H1 (cell line): ENCODE results near the gene HOXC5. TPM values are rescaled to one million over a fixed set of nuclear protein-coding genes. Genes with fewer than 3 reads are reported as not detected.
"Not testable (repeated sequence)": the region's sequence is repeated elsewhere in the genome, so short reads cannot be mapped to it uniquely, and the experiment has no call there.

Experiments
- CTCF ChIA-PET: fragments of 300-600 bp; sonication (Branson Sonifier 250); formaldehyde crosslinking; loops from one replicate; lab custom pipeline; 2021; ENCODE audit not compliant: partially characterized antibody; lab: Charles Lee
- POLR2A ChIA-PET: fragments of 300-600 bp; sonication (Branson Sonifier 250); formaldehyde crosslinking; loops from one replicate; lab custom pipeline; 2021; ENCODE audit warnings: inconsistent platforms; ENCODE audit not compliant: partially characterized antibody; lab: Charles Lee
- DNase-seq, 2 experiments: peaks; one replicate each; pipeline versions ENCODE4 v3.0.0 to v3.0.0-alpha.2; 2010 to 2022; ENCODE audit warnings: low spot score in 2 of 2, low read depth in 1 of 2, mixed read lengths in 1 of 2
- FAIRE-seq: peaks from 2 replicates; lab custom pipeline; 2011; peaks lifted over from hg19 to GRCh38; lab: Jason Lieb, UNC
- H2AFZ ChIP-seq: 2 replicates; pipeline ENCODE4 v1.8.1; 2012; ENCODE audit warnings: low read length, inconsistent platforms
- H2AK5ac ChIP-seq: 2 replicates; pipeline ENCODE4 v1.6.1; 2013; ENCODE audit warnings: low read depth, low read length
- H2BK120ac ChIP-seq: replicated peaks from 2 replicates; pipeline ENCODE3; 2013; ENCODE audit warnings: low read depth, low read length, inconsistent platforms
- H2BK12ac ChIP-seq: 2 replicates; pipeline ENCODE4 v1.6.1; 2013; ENCODE audit warnings: low read depth, low read length
- H2BK15ac ChIP-seq: 2 replicates; pipeline ENCODE4 v1.6.1; 2013; ENCODE audit warnings: low read length
- H2BK20ac ChIP-seq: 2 replicates; pipeline ENCODE4 v1.6.1; 2013; ENCODE audit warnings: low read length
- H2BK5ac ChIP-seq: 2 replicates; pipeline ENCODE4 v1.6.1; 2013; ENCODE audit warnings: low read depth, low read length
- H3K14ac ChIP-seq: 2 replicates; pipeline ENCODE4 v1.6.1; 2013; ENCODE audit warnings: inconsistent platforms; ENCODE audit not compliant: insufficient read length
- H3K18ac ChIP-seq: 2 replicates; pipeline ENCODE4 v1.6.1; 2013; ENCODE audit warnings: low read length; ENCODE audit errors: extremely low read depth
- H3K23ac ChIP-seq: 2 replicates; pipeline ENCODE4 v1.6.1; 2013; ENCODE audit warnings: inconsistent platforms; ENCODE audit not compliant: insufficient read length
- H3K23me2 ChIP-seq: 2 replicates; pipeline ENCODE4 v1.6.1; 2013; ENCODE audit warnings: low read depth, low read length
- H3K27ac ChIP-seq: 2 replicates; pipeline ENCODE4 v1.6.1; 2011; ENCODE audit warnings: low read depth, low read length, inconsistent platforms
- H3K27me3 ChIP-seq, 4 experiments: replicated peaks in 1 of 4; 1 replicate in 1 of 4; 2 replicates in 3 of 4; pipeline versions ENCODE4 v1.6.1 to v1.8.1; 2011 to 2013; ENCODE audit warnings: low read length in 3 of 4, mild to moderate bottlenecking in 3 of 4, inconsistent platforms in 2 of 4, mixed read lengths in 2 of 4, moderate library complexity in 1 of 4; ENCODE audit not compliant: control insufficient read depth in 3 of 4, insufficient read depth in 3 of 4; ENCODE audit errors: extremely low read depth in 1 of 4
- H3K36me3 ChIP-seq, 4 experiments: 2 replicates each; pipeline versions ENCODE4 v1.6.1 to v1.8.1; 2011 to 2013; ENCODE audit warnings: mild to moderate bottlenecking in 4 of 4, low read length in 3 of 4, moderate library complexity in 2 of 4, control low read depth in 1 of 4, inconsistent platforms in 1 of 4; ENCODE audit not compliant: insufficient read depth in 4 of 4, control insufficient read depth in 2 of 4
- H3K4ac ChIP-seq: replicated peaks from 2 replicates; pipeline ENCODE3; 2013; ENCODE audit warnings: low read length, low read depth, mixed read lengths, inconsistent platforms; ENCODE audit not compliant: insufficient read length
- H3K4me1 ChIP-seq, 4 experiments: replicated peaks in 1 of 4; 1 replicate in 1 of 4; 2 replicates in 3 of 4; pipeline versions ENCODE4 v1.6.1 to v1.8.1; 2011 to 2013; ENCODE audit warnings: low read length in 3 of 4, inconsistent platforms in 2 of 4, mixed read lengths in 1 of 4; ENCODE audit not compliant: insufficient read depth in 4 of 4, control insufficient read depth in 3 of 4
- H3K4me2 ChIP-seq, 2 experiments: 2 replicates each; pipeline versions ENCODE4 v1.6.1 to v1.8.1; 2011 to 2013; ENCODE audit warnings: low read depth in 2 of 2, low read length in 2 of 2, control low read depth in 1 of 2, inconsistent platforms in 1 of 2, mild to moderate bottlenecking in 1 of 2; ENCODE audit not compliant: insufficient read depth in 1 of 2
- H3K4me3 ChIP-seq, 4 experiments: fragments of 200-600, 300-600 bp in 1 of 4; sonication (generic), shearing (Covaris generic), sonication (Bioruptor Twin) in 1 of 4; 2 replicates each; pipeline versions ENCODE4 v1.5.1 to v1.8.1; 2011 to 2016; ENCODE audit warnings: low read length in 4 of 4, low read depth in 3 of 4, control low read depth in 2 of 4, inconsistent platforms in 2 of 4, mild to moderate bottlenecking in 2 of 4, mixed read lengths in 1 of 4, moderate library complexity in 1 of 4; ENCODE audit not compliant: insufficient read depth in 2 of 4; ENCODE audit errors: extremely low read depth in 1 of 4
- H3K56ac ChIP-seq: replicated peaks from 2 replicates; pipeline ENCODE3; 2013; ENCODE audit warnings: low read depth, mild to moderate bottlenecking, mixed read lengths, low read length, inconsistent platforms; ENCODE audit not compliant: insufficient read length
- H3K79me1 ChIP-seq: 2 replicates; pipeline ENCODE4 v1.6.1; 2013; ENCODE audit warnings: low read depth, low read length, control low read depth
- H3K79me2 ChIP-seq, 2 experiments: 2 replicates each; pipeline versions ENCODE4 v1.6.1 to v1.8.1; 2012 to 2013; ENCODE audit warnings: low read length in 2 of 2, mild to moderate bottlenecking in 2 of 2, inconsistent platforms in 1 of 2; ENCODE audit not compliant: insufficient read depth in 2 of 2, control insufficient read depth in 1 of 2
- H3K9ac ChIP-seq, 4 experiments: replicated peaks in 1 of 4; 1 replicate in 1 of 4; 2 replicates in 3 of 4; pipeline versions ENCODE4 v1.6.1 to v1.8.1; 2011 to 2013; ENCODE audit warnings: low read depth in 3 of 4, low read length in 3 of 4, control low read depth in 2 of 4, mild to moderate bottlenecking in 2 of 4, moderate library complexity in 2 of 4, inconsistent platforms in 1 of 4; ENCODE audit errors: extremely low read depth in 1 of 4
- H3K9me3 ChIP-seq, 2 experiments: 2 replicates each; pipeline versions ENCODE4 v1.6.1 to v1.8.1; 2012 to 2013; ENCODE audit warnings: mild to moderate bottlenecking in 2 of 2, moderate library complexity in 2 of 2, control low read depth in 1 of 2, inconsistent platforms in 1 of 2, low read depth in 1 of 2, low read length in 1 of 2, mixed read lengths in 1 of 2; ENCODE audit not compliant: insufficient read depth in 2 of 2
- H4K20me1 ChIP-seq, 2 experiments: replicated peaks in 1 of 2; 2 replicates each; pipeline versions ENCODE3 to v1.8.1; 2011 to 2013; ENCODE audit warnings: inconsistent platforms in 2 of 2, low read length in 2 of 2, mild to moderate bottlenecking in 1 of 2; ENCODE audit not compliant: insufficient read depth in 2 of 2, control insufficient read depth in 1 of 2
- H4K5ac ChIP-seq: 2 replicates; pipeline ENCODE4 v1.6.1; 2013; ENCODE audit warnings: low read length, low read depth, mixed read lengths, inconsistent platforms; ENCODE audit not compliant: insufficient read length
- H4K8ac ChIP-seq: 2 replicates; pipeline ENCODE4 v1.8.0; 2013; ENCODE audit warnings: mild to moderate bottlenecking, moderate library complexity, low read length, inconsistent platforms; ENCODE audit not compliant: insufficient read depth; ENCODE audit errors: extremely low read depth
- H4K91ac ChIP-seq: replicated peaks from 2 replicates; pipeline ENCODE3; 2013; ENCODE audit warnings: low read length, mixed read lengths, inconsistent platforms; ENCODE audit not compliant: insufficient read length
- EZH2 ChIP-seq: fragments of 200-600 bp; sonication (generic); IDR thresholded peaks from 2 replicates; pipeline ENCODE4 v1.7.1; 2012; ENCODE audit warnings: low read depth, mild to moderate bottlenecking, moderate library complexity, low read length, inconsistent platforms; ENCODE audit not compliant: severe bottlenecking
- RNF2 ChIP-seq: fragments of 200-900, 300-1000 bp; sonication (generic); IDR thresholded peaks from 2 replicates; pipeline ENCODE4 v1.7.1; 2016; ENCODE audit warnings: borderline replicate concordance, low read depth, mild to moderate bottlenecking, antibody characterized with exemption, low read length; ENCODE audit not compliant: poor library complexity, severe bottlenecking; ENCODE audit errors: missing control alignments
- SUZ12 ChIP-seq: fragments of 200-600 bp; sonication (generic); IDR thresholded peaks from 2 replicates; pipeline ENCODE4 v1.6.1; 2012; ENCODE audit warnings: mild to moderate bottlenecking, inconsistent platforms, low read length, moderate library complexity, mixed read lengths
- WGBS, 2 experiments: shearing (Covaris generic) in 1 of 2; methylation state at CpG; one replicate each; pipeline versions ENCODE4 v1.1.6 to v1.1.7; 2013 to 2015; ENCODE audit warnings: low lambda C conversion rate in 2 of 2, mixed read lengths in 2 of 2, inconsistent platforms in 1 of 2, low coverage in 1 of 2, missing lambda C conversion rate in 1 of 2; ENCODE audit not compliant: insufficient replicate concordance in 2 of 2, insufficient coverage in 1 of 2, insufficient read length in 1 of 2; ENCODE audit errors: extremely low coverage in 1 of 2, missing lambda C conversion rate in 1 of 2; 5-methylcytosine and 5-hydroxymethylcytosine counted together
- polyA plus RNA-seq, 7 experiments: library from polyadenylated mRNA; depleted of rRNA in 3 of 7; stranded (reverse) in 5 of 7; unstranded in 2 of 7; fragments of >200 nt in 5 of 7; fragments of 200-250 nt in 2 of 7; gene quantifications; 1 replicate in 5 of 7; 2 replicates in 1 of 7; 4 replicates in 1 of 7; pipeline versions ENCODE4 v1.2.1 to v1.2.3, GENCODE V29; 2011 to 2013; ENCODE audit warnings: missing spikeins in 2 of 7, mixed read lengths in 2 of 7
- total RNA-seq: library from RNA; stranded (reverse); fragmentation: NEBNext Ultra II Directional; extraction: Animal tissue kit (Norgen Biotek cat#: 25700); gene quantifications from 2 replicates; pipeline ENCODE4 v1.2.1, GENCODE V29; 2021

HOXC5 gene
- total and polyA plus RNA-seq, 2 of the 8 experiments (the other 6 are each of a cell fraction or from before 2014, with no cell fraction given): not detected

DNA sequence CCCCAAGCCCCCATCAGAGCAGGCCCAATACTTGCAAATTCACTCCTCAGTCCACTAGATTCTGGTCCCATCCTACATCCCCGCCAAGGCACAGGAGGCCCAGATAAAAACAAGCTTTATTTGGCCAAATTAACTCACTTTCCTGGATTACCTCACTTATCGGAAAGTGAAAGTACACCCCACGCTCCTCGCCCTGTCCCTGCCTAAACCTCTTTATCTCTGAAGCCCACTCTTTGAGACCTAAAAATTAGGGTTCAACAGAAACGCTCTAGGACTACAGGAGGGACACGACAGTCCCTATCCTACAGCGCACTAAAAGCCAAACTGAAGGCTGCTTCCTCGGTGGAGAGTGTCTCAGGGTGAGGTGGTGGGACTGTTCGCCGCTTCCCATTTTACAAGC, 45.0 kb downstream of the HOXC5 start:
- Histone ChIP-seq H3K27me3 (peaks cover 44 to 74% (median 67%) of the 10 kb centered on the region in 4 experiments), H3K4me2 (peak overlapping the region; percentile 14 to 36; a peak in 2 of 4 replicates), H2BK15ac (peak overlapping the region; percentile 81; the same call in 1 of the 2 replicates), H2BK12ac (peak overlapping the region; percentile 72), H2AK5ac (0 out of 2 replicates have a peak overlapping the region, but pooled peaks have one; percentile 24), H3K4me1 (peaks cover 6 to 13% (median 9%) of the 10 kb centered on the region in 4 experiments)
- CTCF ChIA-PET: interaction anchor here (0.6 to 1.6 kb wide), 5 partner anchors 16 to 136 kb away, joined by 3 to 5 read pairs (median 3); no protein-coding TSS in a partner anchor
- not testable (repeated sequence) for FAIRE-seq, H3K36me3 ChIP-seq, H3K23ac ChIP-seq, H2BK20ac ChIP-seq, H3K56ac ChIP-seq, H4K91ac ChIP-seq, H3K14ac ChIP-seq, H4K20me1 ChIP-seq, H3K9me3 ChIP-seq, H3K18ac ChIP-seq, H2AFZ ChIP-seq, H4K5ac ChIP-seq, H3K4me3 ChIP-seq, H2BK120ac ChIP-seq, H3K79me1 ChIP-seq, H2BK5ac ChIP-seq, H4K8ac ChIP-seq, H3K79me2 ChIP-seq, DNase-seq, H3K27ac ChIP-seq, H3K23me2 ChIP-seq, H3K4ac ChIP-seq, H3K9ac ChIP-seq
- POLR2A ChIA-PET: interaction anchor here (0.5 kb wide), 1 partner anchor 69 kb away, joined by 3 read pairs; the partner anchor contains the start of gene HOXC8
- TF ChIP-seq RNF2: peak; percentile 81
- peak; percentile 80 for TF ChIP-seq SUZ12
- TF ChIP-seq EZH2: peak; percentile 75
- 13% methylated on average over 8 of the region's 10 CpGs; no CpG with 5 or more reads in 1 of the 2 experiments for WGBS, 2 experiments
